ENCODE measurements around the gene LYRM9. TPM values are rescaled to one million over a fixed set of nuclear protein-coding genes. Genes with fewer than 3 reads are reported as not detected.

Gene LYRM9
- total RNA-seq, 1 donor from 2014 or later = 3.5 TPM

- no peaks in the 10 kb centered on the region for H4K20me1 ChIP-seq (ENCODE audit: insufficient read depth, low read length)
- no peaks in the 10 kb centered on the region for H3K27me3 ChIP-seq (ENCODE audit: insufficient read depth, low read length)
- Mint-ChIP-seq H3K9me3 (ENCODE audit: unreplicated experiment) (no peaks in the 10 kb centered on the region), H3K27ac (ENCODE audit: unreplicated experiment) (no peak overlapping the region), H3K4me1 (ENCODE audit: low read depth, unreplicated experiment) (no peaks in the 10 kb centered on the region), H3K27me3 (ENCODE audit: low read depth, unreplicated experiment) (peaks cover 26% of the 10 kb centered on the region), H3K36me3 (ENCODE audit: low read depth, unreplicated experiment) (no peaks in the 10 kb centered on the region), H3K4me3 (ENCODE audit: unreplicated experiment) (no peak overlapping the region)
- TF ChIP-seq EZH2 (IDR thresholded peaks at IDR 0.05; ENCODE audit: insufficient read depth, low read length) = no peak
- TF ChIP-seq CTCF (IDR thresholded peaks at IDR 0.05; ENCODE audit: insufficient read depth, low read depth, low read length) = no peak
- H3K4me2 ChIP-seq (ENCODE audit: low read length) = no peak overlapping the region
- DNase-seq (ENCODE audit: low read depth) (no peak), FAIRE-seq (no peak)
- no peak overlapping the region for H3K9ac ChIP-seq (ENCODE audit: low read length)
- H3K4me1 ChIP-seq (ENCODE audit: insufficient read depth, low read length) = no peaks in the 10 kb centered on the region
- no peaks in the 10 kb centered on the region for H3K36me3 ChIP-seq (ENCODE audit: insufficient read depth, low read length)
- no peaks in the 10 kb centered on the region for H3K79me2 ChIP-seq (ENCODE audit: insufficient read depth, low read length)
- no peak overlapping the region for H3K4me3 ChIP-seq (ENCODE audit: insufficient read depth, low read depth, low read length)
- no peak overlapping the region for H3K27ac ChIP-seq (ENCODE audit: low read depth, low read length)
- H2AFZ ChIP-seq (ENCODE audit: low read depth, low read length) = no peak overlapping the region
- H3K9me3 ChIP-seq (ENCODE audit: insufficient read depth, low read depth, low read length) = no peaks in the 10 kb centered on the region
Measured at GRCh38 chr17:27917000-27917399, 23.8 kb upstream of the LYRM9 start.

- no peak overlapping the region for H3K27ac ChIP-seq (ENCODE audit: low read depth, low read length)
- no peak overlapping the region for H3K4me3 Mint-ChIP-seq (ENCODE audit: unreplicated experiment)
- no peaks in the 10 kb centered on the region for H4K20me1 ChIP-seq (ENCODE audit: insufficient read depth, low read length)
- TF ChIP-seq EZH2 (IDR thresholded peaks at IDR 0.05; ENCODE audit: insufficient read depth, low read length) (no peak), CTCF (IDR thresholded peaks at IDR 0.05; ENCODE audit: insufficient read depth, low read depth, low read length) (no peak)
- no peaks in the 10 kb centered on the region for H3K36me3 Mint-ChIP-seq (ENCODE audit: low read depth, unreplicated experiment)
- H3K4me3 ChIP-seq (ENCODE audit: insufficient read depth, low read depth, low read length) = no peak overlapping the region
- no peak overlapping the region for H3K4me2 ChIP-seq (ENCODE audit: low read length)
- no peaks in the 10 kb centered on the region for H3K9me3 Mint-ChIP-seq (ENCODE audit: unreplicated experiment)
- H3K27me3 Mint-ChIP-seq (ENCODE audit: low read depth, unreplicated experiment) = peaks cover 30% of the 10 kb centered on the region
- H3K9me3 ChIP-seq (ENCODE audit: insufficient read depth, low read depth, low read length) = no peaks in the 10 kb centered on the region
- H3K27me3 ChIP-seq (ENCODE audit: insufficient read depth, low read length) = no peaks in the 10 kb centered on the region
- no peaks in the 10 kb centered on the region for H3K4me1 Mint-ChIP-seq (ENCODE audit: low read depth, unreplicated experiment)
- H3K4me1 ChIP-seq (ENCODE audit: insufficient read depth, low read length) = no peaks in the 10 kb centered on the region
- H2AFZ ChIP-seq (ENCODE audit: low read depth, low read length) = no peak overlapping the region
- FAIRE-seq (no peak), DNase-seq (ENCODE audit: low read depth) (no peak)
- no peak overlapping the region for H3K9ac ChIP-seq (ENCODE audit: low read length)
- H3K27ac Mint-ChIP-seq (ENCODE audit: unreplicated experiment) = no peak overlapping the region
- no peaks in the 10 kb centered on the region for H3K36me3 ChIP-seq (ENCODE audit: insufficient read depth, low read length)
- no peaks in the 10 kb centered on the region for H3K79me2 ChIP-seq (ENCODE audit: insufficient read depth, low read length)
Measured at GRCh38 chr17:27915709-27916108, 22.5 kb upstream of the LYRM9 start.

GRCh38 chr17:27914382-27914781 lies 21.2 kb upstream of the LYRM9 start:
- TF ChIP-seq CTCF (IDR thresholded peaks at IDR 0.05; ENCODE audit: insufficient read depth, low read depth, low read length) = no peak
- TF ChIP-seq EZH2 (IDR thresholded peaks at IDR 0.05; ENCODE audit: insufficient read depth, low read length) = no peak
- Histone ChIP-seq H3K79me2 (ENCODE audit: insufficient read depth, low read length) (no peaks in the 10 kb centered on the region), H3K4me1 (ENCODE audit: insufficient read depth, low read length) (no peaks in the 10 kb centered on the region), H3K4me2 (ENCODE audit: low read length) (no peak overlapping the region), H2AFZ (ENCODE audit: low read depth, low read length) (no peak overlapping the region), H3K27me3 (ENCODE audit: insufficient read depth, low read length) (no peaks in the 10 kb centered on the region), H3K36me3 (ENCODE audit: insufficient read depth, low read length) (no peaks in the 10 kb centered on the region), H3K9me3 (ENCODE audit: insufficient read depth, low read depth, low read length) (no peaks in the 10 kb centered on the region), H3K9ac (ENCODE audit: low read length) (no peak overlapping the region), H3K27ac (ENCODE audit: low read depth, low read length) (no peak overlapping the region), H3K4me3 (ENCODE audit: insufficient read depth, low read depth, low read length) (no peak overlapping the region), H4K20me1 (ENCODE audit: insufficient read depth, low read length) (no peaks in the 10 kb centered on the region)
- Mint-ChIP-seq H3K27ac (ENCODE audit: unreplicated experiment) (no peak overlapping the region), H3K9me3 (ENCODE audit: unreplicated experiment) (peaks cover 1% of the 10 kb centered on the region), H3K4me1 (ENCODE audit: low read depth, unreplicated experiment) (no peaks in the 10 kb centered on the region), H3K36me3 (ENCODE audit: low read depth, unreplicated experiment) (no peaks in the 10 kb centered on the region), H3K27me3 (ENCODE audit: low read depth, unreplicated experiment) (peaks cover 30% of the 10 kb centered on the region), H3K4me3 (ENCODE audit: unreplicated experiment) (no peak overlapping the region)
- FAIRE-seq = no peak
- no peak for DNase-seq (ENCODE audit: low read depth)
